Hippocampal formation (tissue), 2 donors: ENCODE results near the gene BATF2.

Experiments used
- DNase-seq, 2 donors: peaks; one replicate each; lab custom pipeline; 2025; lab: John Stamatoyannopoulos, UW

Gene BATF2

GRCh38 chr11:64963072-64963631 is 33.6 kb downstream of the BATF2 start:
- no peak for DNase-seq

- no peak for DNase-seq
Measured at GRCh38 chr11:64960719-64961118, 36.1 kb downstream of the BATF2 start.

GRCh38 chr11:64959498-64959897 is 37.3 kb downstream of the BATF2 start:
- DNase-seq: no peak

GRCh38 chr11:64954201-64954600 is 42.6 kb downstream of the BATF2 start:
- DNase-seq: no peak

DNA sequence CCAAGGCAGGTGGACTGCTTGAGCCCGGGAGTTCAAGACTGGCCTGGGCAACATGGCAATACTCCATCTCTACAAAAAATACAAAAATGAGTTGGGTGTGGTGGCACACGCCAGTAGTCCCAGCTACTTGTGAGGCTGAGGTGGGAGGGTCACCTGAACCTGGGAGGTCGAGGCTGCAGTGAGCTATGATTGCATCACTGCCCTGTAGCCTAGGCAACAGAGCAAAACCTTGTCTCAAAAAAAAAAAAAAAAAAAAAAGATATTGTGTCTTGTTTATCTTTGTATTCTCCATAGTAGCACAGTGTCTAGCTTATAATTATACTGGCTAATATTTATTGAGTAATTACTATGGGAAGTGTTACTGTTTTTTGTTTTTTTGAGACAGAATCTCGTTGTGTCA is 45.2 kb downstream of the BATF2 start:
- no peak for DNase-seq

- DNase-seq: no peak
Measured at GRCh38 chr11:64947208-64947814, 49.5 kb downstream of the BATF2 start.
